Transverse colon (tissue), 4 donors: ENCODE data around the gene MYL12A. TPM values are rescaled to one million over a fixed set of nuclear protein-coding genes. Genes with fewer than 3 reads are reported as not detected.

Experiments
- DNase-seq: peaks from one replicate; pipeline ENCODE4 v3.0.0-alpha.2; 2019
- H3K27ac ChIP-seq, 4 donors: fragments of 200-600 bp; sonication (generic); 2 replicates each; pipeline ENCODE4 v1.5.1; 2016 to 2018; ENCODE audit warnings: inconsistent platforms in 4 of 4
- H3K27me3 ChIP-seq: fragments of 200-600 bp; sonication (generic); 2 replicates; pipeline ENCODE4 v1.5.1; 2017; ENCODE audit warnings: inconsistent platforms
- H3K36me3 ChIP-seq, 4 donors: fragments of 200-600 bp; sonication (generic); 2 replicates each; pipeline ENCODE4 v1.5.1; 2017 to 2019; ENCODE audit warnings: inconsistent platforms in 4 of 4
- H3K4me1 ChIP-seq, 4 donors: fragments of 200-600 bp; sonication (generic); 2 replicates each; pipeline ENCODE4 v1.5.1; 2017 to 2020; ENCODE audit warnings: inconsistent platforms in 4 of 4
- H3K4me3 ChIP-seq, 4 donors: fragments of 200-600 bp; sonication (generic); 1 replicate in 1 of 4; 2 replicates in 3 of 4; pipeline versions ENCODE4 v1.5.1 to v1.6.1; 2017 to 2019; ENCODE audit warnings: inconsistent platforms in 4 of 4
- H3K9me3 ChIP-seq, 2 donors: fragments of 200-600 bp; sonication (generic); 2 replicates each; pipeline ENCODE4 v1.5.1; 2017 to 2019; ENCODE audit warnings: inconsistent platforms in 2 of 2
- CTCF ChIP-seq, 5 experiments: fragments of 200-600 bp in 3 of 5; fragments of 450-650 bp in 2 of 5; sonication (generic) in 3 of 5; IDR thresholded peaks; 1 replicate in 2 of 5; 2 replicates in 3 of 5; pipeline ENCODE4 v1.5.1; 2016 to 2017; ENCODE audit warnings: antibody characterized with exemption in 5 of 5, inconsistent platforms in 3 of 5, mild to moderate bottlenecking in 2 of 5, moderate library complexity in 1 of 5
- EP300 ChIP-seq: sonication (generic); formaldehyde crosslinking; IDR thresholded peaks from one replicate; pipeline ENCODE4 v1.6.1; 2017; ENCODE audit warnings: antibody characterized with exemption, low read depth
- POLR2A ChIP-seq: fragments of 450-650 bp; IDR thresholded peaks from one replicate; pipeline ENCODE4 v1.6.1; 2016; ENCODE audit warnings: antibody characterized with exemption, mild to moderate bottlenecking, moderate library complexity
- POLR2AphosphoS5 ChIP-seq, 3 donors: sonication (generic); formaldehyde crosslinking; IDR thresholded peaks; one replicate each; pipeline ENCODE4 v1.6.1; 2016; ENCODE audit warnings: antibody characterized with exemption in 3 of 3
- WGBS, 2 donors: methylation state at CpG; one replicate each; pipeline ENCODE4 v1.1.5; 2018; ENCODE audit warnings: low coverage in 1 of 2; 5-methylcytosine and 5-hydroxymethylcytosine counted together
- in situ Hi-C, 4 donors: fragments of 200-750 bp; cut with MboI; loops; one replicate each; pipeline versions ENCODE4 v1.15.0 to v1.15.1; 2017; ENCODE audit warnings: low sequenced_read_pairs in 3 of 4, low pct_ligation_motif_present in 1 of 4, low pct_unique_long_range_greater_than_20kb in 1 of 4
- intact Hi-C: fragments of 100-400 bp; cut with DNase I; formaldehyde crosslinking; loops from one replicate; pipeline ENCODE4 v1.15.1; 2023; ENCODE audit warnings: low total_unique reads
- total RNA-seq, 4 donors: library from RNA; depleted of rRNA; stranded (reverse); fragments of >200 nt; gene quantifications; one replicate each; pipeline ENCODE4 v1.1.0, GENCODE V29; 2016

The MYL12A gene
- total RNA-seq, 4 donors from 2014 or later, result 257 to 511 (median 338) TPM

DNA sequence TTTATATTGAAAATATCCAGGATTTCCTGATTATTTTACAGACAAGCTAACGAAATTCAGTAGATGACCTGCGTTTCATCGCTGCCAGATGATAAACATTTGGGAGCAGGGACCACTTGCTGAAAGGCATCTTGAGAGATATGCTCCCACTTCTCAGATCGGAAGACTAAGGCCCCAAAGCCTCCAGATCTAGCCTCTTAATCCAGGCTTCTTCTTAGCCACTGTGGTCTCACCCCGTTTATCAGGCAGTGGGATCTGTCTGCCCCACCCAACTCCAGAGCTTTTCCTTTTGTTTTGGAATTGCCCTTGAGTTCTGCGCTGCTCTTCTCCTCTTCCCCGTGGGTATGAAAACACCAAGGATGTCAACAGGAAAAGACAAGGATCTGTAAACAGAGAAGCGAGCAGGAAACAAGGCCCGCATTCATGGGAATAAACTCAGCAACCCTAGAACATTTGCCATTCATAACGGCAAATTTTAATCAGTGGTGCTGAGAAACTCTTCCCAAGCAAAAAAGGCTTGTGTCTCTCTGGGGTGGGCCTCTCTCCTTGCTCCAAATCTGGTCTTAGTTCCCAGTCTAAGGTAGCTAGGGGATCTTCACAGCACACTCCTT, 35.8 kb downstream of the MYL12A start:
- intact Hi-C loops, result loop anchor here (10.0 kb wide), 1 partner anchor 171 kb away; the partner anchor contains the start of gene TGIF1
- DNase-seq, result no peak
- 51 to 75% methylated on average over 5 to 10 of the region's 10 CpGs for WGBS, 2 donors
- H3K27ac ChIP-seq, result peak overlapping the region in 3 of 4 donors; percentile 14 to 25 (median 21)
- peaks cover 0 to 5% (median 1%) of the 10 kb centered on the region in 4 donors for H3K36me3 ChIP-seq
- no peak overlapping the region for H3K4me3 ChIP-seq
- in situ Hi-C loops, result loop anchor here (5.0 to 25.0 kb wide), 7 partner anchors 171 to 729 kb away; partner anchors contain the start of gene TGIF1 (in 3 of the 4)
- no peaks in the 10 kb centered on the region for H3K4me1 ChIP-seq
- H3K27me3 ChIP-seq, result no peaks in the 10 kb centered on the region
- no peaks in the 10 kb centered on the region for H3K9me3 ChIP-seq
- TF ChIP-seq EP300 (no peak), CTCF (IDR thresholded peaks at IDR 0.05) (no peak), POLR2AphosphoS5 (IDR thresholded peaks at IDR 0.05) (no peak), POLR2A (no peak)

DNA sequence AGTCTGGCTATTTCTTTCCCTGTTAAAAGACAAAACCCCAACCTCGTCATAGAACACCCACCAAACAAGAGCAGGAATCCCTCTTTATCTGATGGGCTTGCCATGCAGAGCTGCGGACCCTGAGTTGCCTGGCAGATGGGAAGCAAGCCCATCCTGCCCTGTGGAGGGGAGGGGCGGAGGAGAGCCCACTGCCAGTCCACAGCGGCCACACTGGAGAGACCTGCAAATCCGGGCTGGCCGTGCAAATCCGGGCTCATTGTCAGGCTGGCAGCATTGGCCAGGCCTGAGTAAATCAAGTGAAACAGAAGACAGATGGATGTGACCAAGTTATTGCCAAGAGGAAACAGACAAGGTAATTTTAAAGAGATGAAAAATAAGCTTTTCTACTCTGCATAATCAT, 36.3 kb downstream of the MYL12A start:
- in situ Hi-C loops, result loop anchor here (5.0 to 25.0 kb wide), 7 partner anchors 171 to 728 kb away; partner anchors contain the start of gene TGIF1 (in 3 of the 4)
- Histone ChIP-seq H3K36me3 (peaks cover 0 to under 1% (median 0%) of the 10 kb centered on the region in 4 donors), H3K4me1 (no peaks in the 10 kb centered on the region), H3K9me3 (no peaks in the 10 kb centered on the region), H3K27ac (peak overlapping the region in 2 of 4 donors; percentile 14 to 21), H3K4me3 (no peak overlapping the region), H3K27me3 (no peaks in the 10 kb centered on the region)
- no peak for DNase-seq
- 66% methylated on average over 7 of the region's 7 CpGs; no CpG with 5 or more reads in 1 of the 2 donors for WGBS, 2 donors
- intact Hi-C loops, result loop anchor here (10.0 kb wide), 1 partner anchor 171 kb away; the partner anchor contains the start of gene TGIF1
- TF ChIP-seq EP300 (no peak), POLR2AphosphoS5 (IDR thresholded peaks at IDR 0.05) (no peak), CTCF (IDR thresholded peaks at IDR 0.05) (no peak), POLR2A (no peak)

DNA sequence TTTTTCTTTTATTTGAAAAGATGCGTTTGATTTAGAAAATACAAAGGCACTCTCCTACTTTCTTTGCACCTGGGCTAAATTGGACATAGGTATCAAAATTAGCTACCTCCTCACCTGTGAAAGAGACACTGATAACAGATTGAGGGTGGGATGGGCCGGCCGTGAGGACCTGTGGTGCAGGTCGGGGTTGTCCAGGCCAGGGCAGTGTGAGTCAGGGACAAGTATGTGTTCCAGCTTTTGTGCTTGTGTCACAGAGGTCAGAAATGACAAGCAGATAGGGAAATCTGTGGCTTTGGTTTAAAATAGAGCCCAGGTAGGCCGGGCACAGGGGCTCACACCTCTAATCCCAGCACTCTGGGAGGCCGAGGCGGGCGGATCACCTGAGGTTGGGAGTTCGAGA, 36.9 kb downstream of the MYL12A start:
- 94 to 100% methylated on average over 1 to 9 of the region's 9 CpGs for WGBS, 2 donors

More for the DNA sequence above, 36.9 kb downstream of the MYL12A start:
- no peaks in the 10 kb centered on the region for H3K36me3 ChIP-seq
- no peaks in the 10 kb centered on the region for H3K4me1 ChIP-seq
- TF ChIP-seq EP300 (no peak), CTCF (IDR thresholded peaks at IDR 0.05) (no peak), POLR2AphosphoS5 (IDR thresholded peaks at IDR 0.05) (no peak), POLR2A (no peak)
- no peak overlapping the region for H3K4me3 ChIP-seq
- H3K27ac ChIP-seq, result no peak overlapping the region
- H3K9me3 ChIP-seq, result no peaks in the 10 kb centered on the region
- intact Hi-C loops (loop anchor here (10.0 kb wide), 1 partner anchor 170 kb away; the partner anchor contains the start of gene TGIF1), in situ Hi-C loops (loop anchor here (5.0 to 25.0 kb wide), 7 partner anchors 170 to 728 kb away; partner anchors contain the start of gene TGIF1 (in 3 of the 4))
- no peak for DNase-seq
- no peaks in the 10 kb centered on the region for H3K27me3 ChIP-seq
